Keratinocyte (primary cell): ENCODE results near the gene ADAMTS16.

Experiments
- EZH2 ChIP-seq: IDR thresholded peaks from one replicate; pipeline ENCODE4 v1.6.1; 2012; ENCODE audit warnings: inconsistent platforms, mild to moderate bottlenecking, low read length, moderate library complexity
- TF ChIP-seq, protein P1 (sequence below), 3 experiments: IDR thresholded peaks in 1 of 3; conservative IDR thresholded peaks in 1 of 3; optimal IDR thresholded peaks in 1 of 3; 2 replicates in 2 of 3; 3 replicates in 1 of 3; pipeline versions ENCODE3 to v1.5.1; 2011; ENCODE audit warnings: low read length in 3 of 3, mild to moderate bottlenecking in 3 of 3, moderate library complexity in 2 of 3, control low read depth in 1 of 3, inconsistent platforms in 1 of 3; ENCODE audit not compliant: insufficient read depth in 2 of 3; ENCODE audit errors: extremely low read depth in 1 of 3

DNA sequence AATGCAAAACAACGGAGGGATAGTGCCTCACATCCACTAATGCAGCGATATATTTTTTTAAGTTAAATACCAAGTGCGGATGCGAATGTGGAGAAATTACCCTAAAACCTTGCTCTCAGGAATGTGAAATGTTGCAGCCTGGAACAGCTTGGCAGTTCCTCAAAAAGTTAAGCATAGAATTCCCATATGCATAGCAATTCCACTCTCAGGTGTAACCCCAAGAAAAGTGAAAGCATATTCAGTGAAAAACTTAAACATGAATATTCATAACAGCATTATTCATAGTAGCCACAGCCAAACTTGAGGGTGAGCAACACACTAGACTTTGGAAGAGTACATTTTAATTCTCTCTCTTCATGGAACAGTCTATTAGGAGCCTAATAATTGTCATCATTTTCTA is 199.1 kb downstream of the ADAMTS16 start:
- TF ChIP-seq, protein P1, sequence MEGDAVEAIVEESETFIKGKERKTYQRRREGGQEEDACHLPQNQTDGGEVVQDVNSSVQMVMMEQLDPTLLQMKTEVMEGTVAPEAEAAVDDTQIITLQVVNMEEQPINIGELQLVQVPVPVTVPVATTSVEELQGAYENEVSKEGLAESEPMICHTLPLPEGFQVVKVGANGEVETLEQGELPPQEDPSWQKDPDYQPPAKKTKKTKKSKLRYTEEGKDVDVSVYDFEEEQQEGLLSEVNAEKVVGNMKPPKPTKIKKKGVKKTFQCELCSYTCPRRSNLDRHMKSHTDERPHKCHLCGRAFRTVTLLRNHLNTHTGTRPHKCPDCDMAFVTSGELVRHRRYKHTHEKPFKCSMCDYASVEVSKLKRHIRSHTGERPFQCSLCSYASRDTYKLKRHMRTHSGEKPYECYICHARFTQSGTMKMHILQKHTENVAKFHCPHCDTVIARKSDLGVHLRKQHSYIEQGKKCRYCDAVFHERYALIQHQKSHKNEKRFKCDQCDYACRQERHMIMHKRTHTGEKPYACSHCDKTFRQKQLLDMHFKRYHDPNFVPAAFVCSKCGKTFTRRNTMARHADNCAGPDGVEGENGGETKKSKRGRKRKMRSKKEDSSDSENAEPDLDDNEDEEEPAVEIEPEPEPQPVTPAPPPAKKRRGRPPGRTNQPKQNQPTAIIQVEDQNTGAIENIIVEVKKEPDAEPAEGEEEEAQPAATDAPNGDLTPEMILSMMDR (optimal IDR thresholded peaks at IDR 0.05 in 1 of 3, IDR thresholded peaks at IDR 0.05 in 1 of 3, conservative IDR thresholded peaks at IDR 0.05 in 1 of 3; ENCODE audit: extremely low read depth in 1 of 3, insufficient read depth in 2 of 3, low read length in 3 of 3) = no peak
- no peak for TF ChIP-seq EZH2
